Hematopoietic multipotent progenitor cell treated with erythropoietin and hydrocortisone succinate and interleukin-3 and kit ligand, for 15 days (in vitro differentiated cells): ENCODE results near the gene GNG3.
"Not testable (repeated sequence)": the region's sequence is repeated elsewhere in the genome, so short reads cannot be mapped to it uniquely, and the experiment has no call there.

Source experiments
- DNase-seq: peaks from one replicate; pipeline ENCODE4 v3.0.0-alpha.2; 2015; ENCODE audit warnings: low spot score

Gene GNG3

GRCh38 chr11:62716816-62717215 lies 9.3 kb downstream of the GNG3 start:
- DNase-seq: no peak

- no peak for DNase-seq
Observed at GRCh38 chr11:62719302-62719978, 12.0 kb downstream of the GNG3 start.

GRCh38 chr11:62721994-62722393 lies 14.5 kb downstream of the GNG3 start:
- no peak for DNase-seq

GRCh38 chr11:62724171-62724570 lies 16.7 kb downstream of the GNG3 start:
- DNase-seq: no peak

- no peak for DNase-seq
Observed at GRCh38 chr11:62725646-62726045, 18.2 kb downstream of the GNG3 start.

- peak; percentile 17 for DNase-seq
Observed at GRCh38 chr11:62726156-62726914, 18.9 kb downstream of the GNG3 start.

- DNase-seq: no peak
Observed at GRCh38 chr11:62726915-62727164, 19.4 kb downstream of the GNG3 start.

GRCh38 chr11:62727165-62727871 lies 19.8 kb downstream of the GNG3 start, which contains the start of gene HNRNPUL2:
Gene HNRNPUL2, minus strand, starts transcription at chr11:62727457. Its CDS starts 301 bp downstream, at chr11:62727156.
- peak; percentile 98 for DNase-seq

- DNase-seq: peak; percentile 98
Observed at GRCh38 chr11:62727872-62728170, 20.3 kb downstream of the GNG3 start.

- DNase-seq: peak; percentile 91
Observed at GRCh38 chr11:62728171-62728988, 20.9 kb downstream of the GNG3 start, which contains the start of gene TTC9C. Gene TTC9C, plus strand, starts transcription at chr11:62728486. Its CDS starts 363 bp downstream, at chr11:62728849.

- DNase-seq: not testable (repeated sequence)
Observed at GRCh38 chr11:62730076-62730475, 22.6 kb downstream of the GNG3 start.

- DNase-seq: peak; percentile 60
Observed at GRCh38 chr11:62732830-62733229, 25.4 kb downstream of the GNG3 start.

GRCh38 chr11:62737196-62737595 lies 29.7 kb downstream of the GNG3 start:
- DNase-seq: no peak

GRCh38 chr11:62747475-62748160 lies 40.1 kb downstream of the GNG3 start:
- DNase-seq: no peak

- DNase-seq: not testable (repeated sequence)
Observed at GRCh38 chr11:62749931-62750330, 42.5 kb downstream of the GNG3 start.

GRCh38 chr11:62752177-62752785 lies 44.8 kb downstream of the GNG3 start:
- no peak for DNase-seq

- DNase-seq: no peak
Observed at GRCh38 chr11:62752994-62753735, 45.7 kb downstream of the GNG3 start.

- DNase-seq: peak; percentile 99
Observed at GRCh38 chr11:62753736-62754603, 46.5 kb downstream of the GNG3 start, which contains the start of gene ZBTB3. Gene ZBTB3, minus strand, starts transcription at chr11:62754160. Its CDS starts 496 bp downstream, at chr11:62753664.

GRCh38 chr11:62755086-62755615 lies 47.7 kb downstream of the GNG3 start:
- no peak for DNase-seq
